RCC 7860 (cell line): ENCODE measurements around the gene MAD1L1.
"Not testable (repeated sequence)": the region's sequence is repeated elsewhere in the genome, so short reads cannot be mapped to it uniquely, and the experiment has no call there.

Experiments
- DNase-seq: peaks from one replicate; pipeline ENCODE4 v3.0.0-alpha.2; 2015; ENCODE audit warnings: low spot score
- FAIRE-seq: peaks from 2 replicates; lab custom pipeline; 2012; peaks lifted over from hg19 to GRCh38; lab: Jason Lieb, UNC

Gene MAD1L1

GRCh38 chr7:1815551-1816281 is 417.0 kb downstream of the MAD1L1 start:
- FAIRE-seq, DNase-seq: not testable (repeated sequence)

GRCh38 chr7:1815051-1815481 is 417.7 kb downstream of the MAD1L1 start:
- no peak for FAIRE-seq
- DNase-seq, result no peak

DNA sequence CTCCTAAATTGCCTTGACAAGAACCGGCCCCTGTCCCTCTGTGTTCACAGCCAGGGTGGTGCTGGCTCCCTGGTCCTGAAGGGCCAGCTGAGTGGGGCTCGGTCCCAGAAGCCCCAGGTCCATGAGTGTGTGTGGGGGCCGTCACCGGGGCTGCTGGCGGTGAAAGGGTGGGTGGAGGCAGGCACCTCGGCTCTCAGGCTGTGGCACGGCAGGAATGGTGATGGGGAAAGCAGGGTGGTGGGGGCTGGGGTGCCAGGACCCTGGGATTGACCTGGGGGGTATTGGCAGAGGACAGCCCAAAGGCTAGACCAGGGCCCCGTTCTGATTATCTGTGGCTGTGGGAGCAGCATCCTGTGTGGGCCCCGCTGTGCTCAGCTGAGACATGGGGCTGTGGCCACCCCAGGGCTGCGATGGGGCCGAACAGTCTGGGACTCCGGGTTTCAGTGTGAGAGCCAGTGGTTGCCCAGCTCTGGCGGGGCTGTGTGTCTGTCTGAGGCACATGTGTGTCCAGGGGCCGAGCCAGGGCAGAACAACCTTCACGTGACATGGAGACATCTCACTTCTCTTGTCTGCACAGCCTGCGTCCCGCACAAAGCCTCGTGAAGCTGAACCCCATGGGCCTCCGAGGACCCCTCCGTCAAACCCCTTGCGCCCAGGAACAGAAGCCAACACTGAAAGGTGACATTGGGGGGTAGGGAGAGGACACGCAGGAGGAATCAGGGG is 418.5 kb downstream of the MAD1L1 start:
- FAIRE-seq, result no peak
- no peak for DNase-seq

DNA sequence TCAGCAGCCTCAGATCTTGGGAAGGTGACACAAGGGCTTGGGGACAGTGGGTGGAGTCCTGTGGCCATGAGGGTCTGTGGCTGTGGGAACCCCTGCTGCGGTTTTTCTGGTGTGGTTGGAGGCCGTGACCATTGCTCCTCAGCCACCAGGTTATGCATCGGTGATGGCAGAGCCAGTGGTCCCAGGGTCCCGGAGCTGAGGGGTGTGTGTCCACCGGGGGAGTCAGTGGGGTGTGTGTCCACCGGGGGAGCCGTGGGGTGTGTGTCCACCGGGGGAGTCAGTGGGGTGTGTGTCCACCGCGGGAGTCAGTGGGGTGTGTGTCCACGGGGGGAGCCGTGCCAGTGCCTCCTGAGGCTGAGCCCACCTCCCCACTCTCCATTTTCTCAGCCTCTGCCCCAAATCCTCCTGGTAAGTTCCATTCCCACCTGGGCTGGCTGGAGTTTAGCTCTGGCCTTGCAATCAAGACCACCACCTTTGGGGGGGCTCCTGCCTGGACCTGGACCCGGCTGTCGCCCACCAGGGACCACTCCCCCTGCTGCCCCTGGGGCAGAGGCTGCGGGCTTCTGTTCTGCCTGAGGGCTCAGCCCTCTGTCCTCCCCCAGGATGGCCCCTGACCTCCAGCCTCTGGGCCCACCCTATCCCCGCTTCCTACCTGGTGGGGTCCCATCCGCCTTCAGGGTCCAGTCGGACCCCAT is 419.2 kb downstream of the MAD1L1 start:
- FAIRE-seq, result no peak
- DNase-seq, result no peak

DNA sequence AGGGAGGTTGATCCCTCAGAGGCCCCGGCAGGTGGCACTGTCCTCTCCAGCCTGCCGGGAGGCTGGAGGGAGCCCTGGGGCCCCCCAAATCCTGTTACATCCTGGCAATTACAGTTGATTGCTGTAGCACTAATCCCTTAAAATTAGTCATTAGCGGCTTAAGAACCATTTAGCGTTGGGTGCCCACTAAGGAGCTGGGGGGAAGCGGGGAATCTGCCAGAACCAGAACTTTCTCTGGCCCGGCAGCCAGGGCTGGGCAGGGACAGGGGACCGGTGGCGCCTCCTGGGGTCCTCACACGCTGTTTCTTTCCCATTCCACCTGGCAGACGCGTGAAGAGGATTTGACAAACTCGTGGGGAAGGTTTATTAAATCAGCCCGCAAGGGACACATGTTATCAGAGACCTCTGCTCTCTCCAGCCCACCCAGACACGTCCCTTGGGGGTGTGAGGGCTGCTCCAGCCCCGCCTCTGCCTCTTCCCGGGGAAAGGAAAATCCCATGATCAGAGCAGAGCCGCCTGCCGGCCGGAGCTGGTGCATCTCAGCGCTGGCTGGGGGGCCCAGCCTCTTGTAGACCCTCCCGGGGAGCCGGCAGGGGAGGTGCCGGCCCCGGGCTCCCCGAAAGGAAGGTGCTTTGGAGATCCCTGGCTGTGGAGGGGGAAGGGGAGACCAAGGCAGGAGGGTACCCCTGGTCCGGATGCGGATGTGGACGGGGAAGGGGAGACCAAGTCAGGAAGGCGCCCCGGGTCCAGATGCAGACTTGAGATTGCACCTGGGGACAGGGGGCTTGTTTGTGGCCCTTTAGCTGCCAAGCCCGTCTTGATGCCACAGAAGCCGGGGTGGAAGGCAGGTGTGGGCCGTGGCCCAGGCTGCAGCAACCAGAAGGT is 420.0 kb downstream of the MAD1L1 start:
- FAIRE-seq (no peak), DNase-seq (no peak)

DNA sequence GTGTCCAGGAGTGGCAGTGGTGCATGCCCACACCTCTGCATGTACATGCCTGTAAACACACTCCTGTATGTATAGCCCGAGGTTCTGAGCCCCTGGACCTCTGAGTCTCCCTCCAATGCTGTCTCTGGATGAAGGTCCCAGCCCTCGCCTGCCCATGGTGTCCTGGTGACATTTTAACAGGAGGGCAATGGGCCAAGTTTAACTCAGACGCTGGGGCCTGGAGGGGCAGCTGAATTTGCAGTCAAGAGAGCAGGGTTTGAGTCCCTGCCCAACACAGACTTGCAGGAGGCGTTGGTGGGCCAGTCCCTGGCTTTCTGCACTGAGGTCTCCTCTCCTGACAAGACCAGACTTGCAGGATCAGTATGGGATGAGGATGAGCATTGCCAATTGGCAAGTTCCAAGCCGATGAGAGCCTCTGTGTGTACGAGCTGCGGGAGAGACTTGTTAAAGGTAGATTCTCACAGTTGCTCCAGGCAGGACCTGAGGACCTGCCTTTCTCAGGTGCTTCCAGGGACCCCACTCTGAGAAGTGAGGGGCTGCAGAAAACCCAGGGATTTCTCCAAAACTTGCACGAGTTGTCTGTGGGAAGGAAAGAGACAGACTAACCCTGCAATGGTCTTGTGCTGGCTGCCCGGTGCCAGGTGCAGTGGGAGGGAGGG is 420.8 kb downstream of the MAD1L1 start:
- FAIRE-seq, result no peak

DNA sequence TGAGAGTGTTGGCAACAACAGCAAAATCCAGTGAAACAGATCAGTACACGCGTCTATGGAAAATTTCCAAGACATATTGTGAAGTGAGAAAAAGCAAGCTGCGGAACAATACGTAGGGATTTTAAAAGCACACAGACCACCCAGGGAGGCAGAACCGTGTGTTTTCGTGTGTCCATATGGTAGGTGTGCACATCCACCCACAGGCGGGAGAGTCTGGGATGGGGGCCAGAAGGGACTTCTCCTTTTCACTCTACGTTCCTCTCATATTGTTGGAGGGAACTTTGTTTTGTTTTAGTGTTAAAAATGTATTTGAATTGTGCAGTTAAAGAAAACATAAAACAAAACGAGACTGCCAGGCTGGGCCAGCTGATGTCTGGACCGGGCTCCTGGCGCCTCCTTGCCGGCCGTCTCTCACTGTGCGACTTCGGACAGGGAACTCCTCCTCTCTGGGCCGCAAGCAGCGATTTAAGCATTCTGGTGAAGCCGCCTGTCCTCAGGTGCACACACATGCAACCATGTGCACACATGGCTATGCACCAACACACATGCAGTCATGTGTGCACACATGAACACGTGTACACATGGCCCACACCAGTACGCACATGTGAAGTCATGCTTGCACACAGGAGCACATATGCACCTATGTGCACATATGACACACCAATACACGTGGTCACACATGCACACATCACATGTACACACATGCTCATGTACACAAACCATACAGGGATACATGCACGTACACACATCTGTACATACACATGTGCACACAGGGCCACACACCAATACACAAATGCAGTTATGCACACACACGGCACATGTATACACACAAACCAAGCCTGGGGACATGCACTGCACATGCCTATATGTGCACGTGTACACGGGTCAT is 421.5 kb downstream of the MAD1L1 start:
- DNase-seq, result no peak
- FAIRE-seq, result no peak

More for the DNA sequence above, 420.8 kb downstream of the MAD1L1 start:
- no peak for DNase-seq

- FAIRE-seq (no peak), DNase-seq (no peak)
Measured at GRCh38 chr7:1810521-1810920, 422.2 kb downstream of the MAD1L1 start.

- DNase-seq (no peak), FAIRE-seq (no peak)
Measured at GRCh38 chr7:1809601-1810258, 423.0 kb downstream of the MAD1L1 start.

DNA sequence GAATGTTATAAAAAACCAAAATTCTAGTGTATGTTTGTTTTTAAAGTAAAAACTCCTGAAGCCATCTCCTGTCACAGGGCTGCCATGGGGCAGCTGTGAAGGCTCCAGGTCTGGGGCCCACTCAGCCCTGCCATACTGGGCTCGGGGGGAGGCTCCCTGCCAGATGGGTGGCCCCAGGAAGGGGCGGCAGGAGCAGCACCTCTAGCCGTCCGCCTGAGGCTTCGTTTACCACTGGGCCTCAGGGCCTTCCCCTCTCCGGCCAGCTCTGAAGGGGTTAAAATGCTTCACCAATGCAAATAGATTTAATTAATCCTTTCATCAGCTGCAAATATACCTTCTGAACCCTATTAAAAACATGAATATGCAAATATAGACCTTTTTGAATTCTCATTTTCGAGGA is 423.7 kb downstream of the MAD1L1 start:
- no peak for DNase-seq
- FAIRE-seq, result no peak

DNA sequence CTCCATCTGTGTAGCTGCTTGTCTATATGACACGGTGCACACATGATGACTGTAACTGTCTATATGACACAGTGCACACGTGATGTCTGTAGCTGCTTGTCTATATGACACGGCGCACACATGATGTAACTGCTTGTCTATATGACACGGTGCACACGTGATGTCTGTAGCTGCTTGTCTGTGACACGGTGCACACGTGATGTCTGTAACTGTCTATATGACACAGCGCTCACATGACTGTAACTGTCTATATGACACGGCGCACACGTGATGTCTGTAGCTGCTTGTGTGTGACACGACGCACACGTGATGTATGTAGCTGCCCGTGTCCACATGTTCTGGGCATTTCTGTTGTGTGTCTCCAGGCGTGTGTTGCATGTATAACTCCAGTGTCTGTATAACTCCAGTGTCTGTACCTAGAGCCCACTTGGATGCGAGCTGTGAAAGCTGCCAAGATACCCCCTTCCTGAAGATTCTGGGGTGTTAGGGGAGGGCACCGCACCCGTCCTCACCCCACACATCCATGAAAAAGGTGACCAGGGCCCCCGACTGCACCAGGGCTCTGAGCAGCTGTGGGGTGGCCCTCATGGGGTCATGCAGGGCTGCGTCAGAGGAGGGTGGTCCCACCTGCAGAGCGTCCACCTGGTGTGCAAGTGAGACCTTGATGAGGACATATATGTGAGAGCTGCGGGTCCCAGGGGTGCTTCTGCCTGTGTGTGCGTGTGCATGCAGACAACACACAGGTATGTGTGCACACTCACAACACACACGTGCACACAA is 424.7 kb downstream of the MAD1L1 start:
- DNase-seq (no peak), FAIRE-seq (no peak)

- DNase-seq (no peak), FAIRE-seq (no peak)
Measured at GRCh38 chr7:1806354-1806753, 426.4 kb downstream of the MAD1L1 start.

- no peak for DNase-seq
- FAIRE-seq, result no peak
Measured at GRCh38 chr7:1804310-1804709, 428.4 kb downstream of the MAD1L1 start.

DNA sequence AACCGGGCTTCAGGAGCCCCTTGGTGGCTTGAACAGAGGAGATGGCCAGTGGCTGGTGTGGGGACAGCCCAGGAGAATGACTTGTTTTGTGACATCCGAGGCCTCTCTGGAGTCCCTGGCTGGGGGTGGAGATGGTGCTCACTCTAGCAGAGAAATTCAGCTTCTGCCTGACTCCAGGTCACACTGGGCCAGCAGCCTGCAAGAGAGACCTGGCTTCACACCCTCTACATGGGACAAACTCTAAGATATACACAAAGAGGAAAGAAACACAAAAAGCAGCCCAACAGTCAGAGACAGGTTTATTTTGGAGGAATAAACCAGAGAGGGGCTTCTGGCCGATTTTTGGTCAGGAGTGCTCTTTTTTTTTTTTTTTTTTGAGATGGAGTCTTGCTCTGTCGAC is 429.8 kb downstream of the MAD1L1 start:
- FAIRE-seq (no peak), DNase-seq (no peak)

GRCh38 chr7:1800902-1801301 is 431.8 kb downstream of the MAD1L1 start:
- FAIRE-seq (no peak), DNase-seq (no peak)

- DNase-seq (no peak), FAIRE-seq (no peak)
Measured at GRCh38 chr7:1798191-1798590, 434.6 kb downstream of the MAD1L1 start.

DNA sequence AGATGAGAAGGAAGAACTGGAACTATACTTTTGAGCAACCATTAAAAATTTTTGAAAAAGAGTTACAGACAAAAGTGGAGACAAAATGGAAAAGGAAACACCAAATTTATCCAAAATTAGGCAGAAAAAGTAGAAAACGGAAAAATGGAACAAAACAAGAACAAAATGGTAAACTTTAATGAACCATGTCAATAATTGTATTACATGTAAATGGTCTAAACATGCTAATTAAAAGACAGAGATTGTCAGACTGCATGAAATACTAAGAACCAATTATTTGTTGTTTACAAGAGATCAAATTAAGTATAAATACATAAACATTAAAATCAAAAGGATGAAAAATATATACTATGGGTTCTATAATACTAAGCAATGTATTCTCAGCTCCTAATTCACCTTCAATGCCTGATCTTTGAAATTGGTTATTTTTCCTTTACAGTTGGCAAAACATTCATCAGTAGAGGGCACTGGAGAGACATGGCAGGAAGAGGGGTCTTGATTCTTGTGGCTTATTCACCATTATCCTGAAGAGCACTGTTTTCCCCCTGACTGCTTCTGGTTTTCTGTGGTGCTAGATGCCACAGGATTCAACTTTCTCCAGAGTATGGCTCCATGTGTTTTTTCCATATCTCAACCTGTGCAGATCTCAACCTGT is 437.7 kb downstream of the MAD1L1 start:
- FAIRE-seq, result no peak
- no peak for DNase-seq
